Measurements from ENCODE around the gene PLBD2. TPM values are rescaled to one million over a fixed set of nuclear protein-coding genes. Genes with fewer than 3 reads are reported as not detected.

Gene PLBD2
- total RNA-seq, 1 donor from 2014 or later = 54.3 TPM

GRCh38 chr12:113399490-113399889 is 41.1 kb downstream of the PLBD2 start:
- no peaks in the 10 kb centered on the region for H3K36me3 ChIP-seq (ENCODE audit: control insufficient read depth, insufficient read depth, low read length)
- H3K4me3 ChIP-seq (ENCODE audit: low read depth, low read length) = no peak overlapping the region
- DNase-seq (ENCODE audit: low read depth) = no peak
- H3K27me3 ChIP-seq (ENCODE audit: control insufficient read depth, insufficient read depth, low read length) = peaks cover 11% of the 10 kb centered on the region
- no peak for TF ChIP-seq CTCF (IDR thresholded peaks at IDR 0.05; ENCODE audit: insufficient read depth, low read length, poor library complexity, severe bottlenecking)

GRCh38 chr12:113400362-113400761 is 42.0 kb downstream of the PLBD2 start:
- TF ChIP-seq CTCF (IDR thresholded peaks at IDR 0.05; ENCODE audit: insufficient read depth, low read length, poor library complexity, severe bottlenecking) = no peak
- no peak overlapping the region for H3K4me3 ChIP-seq (ENCODE audit: low read depth, low read length)
- peaks cover 11% of the 10 kb centered on the region for H3K27me3 ChIP-seq (ENCODE audit: control insufficient read depth, insufficient read depth, low read length)
- H3K36me3 ChIP-seq (ENCODE audit: control insufficient read depth, insufficient read depth, low read length) = no peaks in the 10 kb centered on the region
- DNase-seq (ENCODE audit: low read depth) = no peak

GRCh38 chr12:113401066-113402000 is 42.9 kb downstream of the PLBD2 start:
- Histone ChIP-seq H3K36me3 (ENCODE audit: control insufficient read depth, insufficient read depth, low read length) (no peaks in the 10 kb centered on the region), H3K4me3 (ENCODE audit: low read depth, low read length) (no peak overlapping the region), H3K27me3 (ENCODE audit: control insufficient read depth, insufficient read depth, low read length) (peaks cover 11% of the 10 kb centered on the region)
- DNase-seq (ENCODE audit: low read depth) = no peak
- TF ChIP-seq CTCF (IDR thresholded peaks at IDR 0.05; ENCODE audit: insufficient read depth, low read length, poor library complexity, severe bottlenecking) = no peak

- no peak for DNase-seq (ENCODE audit: low read depth)
- no peak for TF ChIP-seq CTCF (IDR thresholded peaks at IDR 0.05; ENCODE audit: insufficient read depth, low read length, poor library complexity, severe bottlenecking)
- Histone ChIP-seq H3K36me3 (ENCODE audit: control insufficient read depth, insufficient read depth, low read length) (no peaks in the 10 kb centered on the region), H3K27me3 (ENCODE audit: control insufficient read depth, insufficient read depth, low read length) (peaks cover 3% of the 10 kb centered on the region), H3K4me3 (ENCODE audit: low read depth, low read length) (no peak overlapping the region)
These were observed 44.3 kb downstream of the PLBD2 start for GRCh38 chr12:113402586-113403260.

- H3K4me3 ChIP-seq (ENCODE audit: low read depth, low read length) = no peak within 1 kb of the TSS
- no peak for TF ChIP-seq CTCF (IDR thresholded peaks at IDR 0.05; ENCODE audit: insufficient read depth, low read length, poor library complexity, severe bottlenecking)
- DNase-seq (ENCODE audit: low read depth) = no peak
- H3K36me3 ChIP-seq (ENCODE audit: control insufficient read depth, insufficient read depth, low read length) = no peaks in the 10 kb centered on the region
- no peaks in the 10 kb centered on the region for H3K27me3 ChIP-seq (ENCODE audit: control insufficient read depth, insufficient read depth, low read length)
These were observed 45.3 kb downstream of the PLBD2 start, which contains the start of gene SDS for GRCh38 chr12:113403435-113404415. SDS (minus strand) TSS chr12:113403887; CDS start chr12:113399708, 4,179 bp downstream.
